Measurements from ENCODE around the gene GOPC.

DNA sequence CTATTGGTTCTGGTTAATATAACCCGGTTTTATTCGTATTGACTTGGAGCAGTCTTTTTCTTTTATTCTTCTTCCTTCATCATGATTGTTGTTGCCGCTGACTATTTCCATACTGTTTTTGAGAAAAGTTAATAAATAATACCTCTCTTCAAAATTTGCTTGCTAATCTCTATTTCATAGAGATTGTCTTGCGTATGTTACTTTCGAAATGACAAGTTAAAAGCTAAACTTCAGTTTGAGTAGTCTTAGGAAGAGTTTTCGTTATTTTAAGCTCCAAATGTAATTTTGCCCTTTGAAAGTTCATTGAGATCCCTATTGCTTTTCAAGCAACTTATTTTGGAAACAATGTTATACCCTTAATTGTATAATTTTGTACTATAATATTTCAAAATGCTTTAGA, 83.4 kb downstream of the GOPC start:
- TF ChIP-seq POLR2A (IDR thresholded peaks at IDR 0.05) = no peak
- no peak for TF ChIP-seq CTCF (IDR thresholded peaks at IDR 0.05)
